Measurements from ENCODE around the gene NDST3.
"Not testable (repeated sequence)": the region's sequence is repeated elsewhere in the genome, so short reads cannot be mapped to it uniquely, and the experiment has no call there.

NDST3 gene

DNA sequence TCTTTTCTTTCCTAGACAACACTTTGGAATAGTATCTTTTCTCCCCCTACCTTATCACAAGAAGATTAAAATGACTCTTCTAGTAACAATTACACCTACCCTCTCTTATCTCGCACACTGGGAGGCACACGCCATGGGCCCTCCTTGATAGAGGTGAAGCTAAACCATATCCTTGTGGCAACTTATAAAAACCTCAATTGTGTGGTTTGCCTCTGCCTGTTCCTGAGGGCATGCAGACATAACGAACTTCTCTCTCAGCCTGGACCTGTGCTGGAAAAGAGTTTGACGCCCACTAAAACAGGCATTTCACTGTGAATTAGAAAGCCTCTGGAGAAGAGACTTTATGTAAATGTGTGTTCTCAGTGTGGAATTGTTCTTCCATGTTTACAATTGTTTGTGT is 141.2 kb downstream of the NDST3 start:
- DNase-seq (ENCODE audit: low read depth in 2 of 2): no peak

DNA sequence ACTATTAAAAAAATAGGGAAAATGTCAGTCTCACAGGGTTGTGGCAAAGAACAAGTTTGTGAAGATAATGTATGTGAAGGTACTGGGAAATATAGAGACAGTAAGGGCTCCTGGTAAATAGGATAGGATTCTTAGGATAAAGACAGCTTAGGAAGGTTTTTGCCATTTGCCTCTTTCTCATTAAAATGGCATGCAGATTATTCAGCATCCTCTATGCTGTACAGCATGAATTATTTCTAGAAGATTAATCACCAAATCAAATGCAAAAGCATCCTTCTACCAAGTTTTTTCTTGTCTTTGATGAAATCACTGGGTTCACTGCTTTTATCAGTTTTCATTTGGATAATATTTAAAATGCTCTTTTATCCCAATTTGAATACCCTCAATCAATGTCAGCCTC is 142.8 kb downstream of the NDST3 start:
- no peak for DNase-seq (ENCODE audit: low read depth in 2 of 2)

DNA sequence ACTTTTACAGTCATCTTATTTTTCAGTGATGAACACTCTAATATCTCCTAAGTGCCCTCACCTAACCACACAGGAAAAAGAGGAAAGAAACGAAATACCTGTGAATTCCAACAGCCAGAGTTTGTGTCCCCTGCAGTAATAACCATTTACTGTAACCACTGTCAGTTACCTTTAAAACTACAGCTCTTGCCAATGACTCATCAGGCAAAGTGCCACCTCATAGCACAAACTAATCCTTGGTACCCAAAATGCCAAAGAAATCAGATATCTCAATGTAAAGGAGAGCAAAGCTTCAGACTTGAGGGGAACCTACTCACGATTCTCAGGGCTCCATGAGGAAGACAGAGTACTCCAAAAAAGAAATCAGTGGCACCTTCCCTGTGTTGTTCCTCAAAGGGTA is 146.5 kb downstream of the NDST3 start:
- no peak for DNase-seq (ENCODE audit: low read depth in 2 of 2)

DNA sequence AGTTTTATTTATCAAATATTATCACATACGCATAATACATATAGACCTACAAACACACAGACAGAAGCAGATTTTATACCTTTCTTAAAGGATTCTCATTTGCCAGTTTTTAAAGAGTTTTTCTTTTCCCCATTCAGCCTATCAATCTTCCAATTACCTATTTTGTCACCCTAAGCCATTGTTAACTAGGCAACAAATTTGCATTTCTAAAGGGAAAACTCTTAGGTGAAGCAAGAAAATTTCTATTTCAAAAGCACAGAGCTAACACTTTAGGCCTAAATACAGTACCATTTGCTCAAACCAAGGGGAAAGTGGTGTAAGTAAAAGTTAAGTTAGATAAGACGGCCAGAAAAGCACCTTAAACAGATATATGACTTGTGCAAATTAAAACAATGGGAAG is 156.6 kb downstream of the NDST3 start:
- no peak for DNase-seq (ENCODE audit: low read depth in 2 of 2)

DNA sequence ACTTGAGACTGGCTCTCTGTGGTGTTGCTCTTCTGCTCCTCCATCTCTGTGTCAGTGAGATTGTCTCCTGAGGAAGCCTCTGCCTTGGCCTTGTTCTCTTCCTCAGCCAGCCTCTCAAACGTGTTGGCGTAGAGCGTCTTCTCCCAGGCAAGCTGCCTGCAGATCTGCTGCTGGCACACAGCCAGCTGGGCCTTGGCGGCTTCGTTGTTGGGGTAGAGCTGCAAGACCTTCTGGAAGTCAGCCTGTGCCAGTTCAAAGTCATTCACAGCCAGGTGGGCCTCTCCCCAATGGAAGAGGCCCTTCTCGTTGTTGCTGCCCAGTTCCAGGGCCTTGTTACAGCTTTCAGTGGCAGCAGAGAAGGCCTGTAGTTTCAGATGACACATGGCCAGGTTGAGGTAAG is 159.1 kb downstream of the NDST3 start:
- no peak for DNase-seq (ENCODE audit: low read depth in 2 of 2)

DNA sequence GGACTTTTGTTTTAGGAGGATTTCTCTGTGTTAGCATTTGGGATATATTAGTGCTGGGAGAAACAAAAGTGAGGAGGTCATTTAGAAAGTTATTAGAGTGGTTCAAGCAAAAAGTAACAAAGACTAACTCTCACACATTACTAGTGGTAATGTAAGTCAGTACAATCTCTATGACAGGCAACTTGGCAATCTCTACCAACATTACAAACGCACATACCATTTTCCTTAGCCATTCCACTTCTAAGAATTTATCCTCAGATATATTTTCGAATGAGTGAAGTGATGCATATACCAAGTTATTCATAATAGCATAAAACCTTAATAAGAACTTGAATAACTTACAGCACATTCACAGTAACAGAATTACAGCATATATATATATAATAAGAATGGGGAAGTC is 172.3 kb downstream of the NDST3 start:
- DNase-seq (ENCODE audit: low read depth in 2 of 2): no peak

DNA sequence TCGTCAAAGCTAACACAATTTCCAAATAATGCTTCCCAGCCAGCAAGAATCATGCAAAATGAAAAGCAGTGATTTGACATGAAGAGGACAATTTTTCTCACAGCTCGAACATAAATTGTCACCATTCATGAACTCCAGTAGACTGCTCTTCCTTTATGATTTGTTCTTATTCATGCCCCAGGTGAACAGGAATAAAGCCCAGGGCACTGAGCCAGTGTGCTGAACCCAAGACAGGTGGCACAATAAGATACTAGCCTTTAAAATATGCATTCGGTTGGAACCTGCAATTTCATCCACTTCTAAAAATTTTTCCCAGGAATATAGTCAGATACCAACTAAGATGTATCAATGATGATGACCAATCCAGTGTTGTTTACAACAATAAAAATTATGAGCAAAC is 178.8 kb downstream of the NDST3 start:
- no peak for DNase-seq (ENCODE audit: low read depth in 2 of 2)

DNA sequence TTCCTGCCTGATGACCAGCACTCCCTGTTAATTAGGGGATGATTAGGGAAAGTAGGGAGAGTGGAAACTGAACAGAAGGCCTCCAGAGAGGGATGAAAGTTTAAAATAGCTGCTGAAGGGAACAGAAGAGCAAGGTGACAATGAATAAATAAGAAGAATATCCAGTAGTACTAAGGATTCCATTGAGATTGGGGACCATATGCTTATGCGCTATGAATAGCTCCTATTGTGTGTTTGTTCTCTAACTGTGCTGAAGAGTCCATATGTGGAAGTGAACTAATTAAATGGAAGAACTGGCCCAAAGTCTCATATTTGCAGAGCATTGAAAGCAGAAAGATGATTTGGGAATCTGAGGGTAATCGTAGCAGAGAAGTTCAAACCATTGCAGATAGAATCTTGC is 181.5 kb downstream of the NDST3 start:
- no peak for DNase-seq (ENCODE audit: low read depth in 2 of 2)

DNA sequence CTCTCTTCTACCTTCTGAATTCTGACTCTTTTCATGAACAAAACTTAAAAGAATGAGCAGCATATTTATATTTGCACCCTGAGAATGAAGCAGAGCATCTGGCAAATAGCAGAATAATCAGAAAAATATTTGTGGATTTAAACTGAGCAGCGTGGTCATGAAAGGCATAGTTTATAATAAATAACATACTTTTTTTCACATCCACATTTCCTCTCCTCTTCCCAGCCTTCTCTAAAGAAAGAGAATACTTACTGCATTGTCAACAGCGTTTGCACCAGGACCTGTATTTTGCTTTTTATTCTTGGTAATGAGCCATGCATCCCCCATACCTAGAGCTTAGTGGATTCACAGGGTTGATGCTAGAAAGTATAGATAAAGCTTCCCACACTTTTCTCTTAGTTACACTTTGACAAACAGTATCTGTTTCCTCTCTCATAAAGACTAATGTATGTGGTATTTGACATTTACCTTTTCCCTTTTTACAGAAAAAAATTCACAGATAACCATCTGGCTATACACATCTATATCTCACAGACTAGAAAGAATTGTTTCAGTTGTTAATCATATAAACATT is 187.0 kb downstream of the NDST3 start:
- no peak for DNase-seq (ENCODE audit: low read depth in 2 of 2)

DNA sequence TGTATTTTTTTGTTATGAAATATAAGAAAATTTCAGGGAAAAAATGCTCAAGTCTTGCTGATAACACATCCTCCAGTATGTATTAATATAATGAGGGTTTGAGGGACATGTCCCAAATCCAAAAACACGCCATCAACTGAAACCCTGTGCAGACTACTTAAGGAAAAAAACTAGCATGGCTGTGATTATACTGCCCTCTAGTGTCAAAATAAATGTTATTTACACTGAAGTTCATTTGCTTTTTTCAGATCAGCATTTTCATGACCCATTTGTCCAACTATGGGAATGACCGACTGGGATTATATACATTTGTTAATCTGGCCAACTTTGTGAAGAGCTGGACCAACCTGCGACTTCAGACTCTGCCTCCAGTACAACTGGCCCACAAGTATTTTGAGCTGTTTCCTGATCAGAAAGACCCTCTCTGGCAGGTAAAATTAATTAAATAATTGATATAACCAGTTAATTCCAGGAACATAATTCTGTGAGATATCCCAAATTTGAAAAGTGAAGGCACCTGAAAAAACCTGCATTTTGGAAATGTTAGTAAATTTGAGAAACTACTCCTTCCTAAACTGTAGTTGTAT is 190.1 kb downstream of the NDST3 start:
- no peak for DNase-seq (ENCODE audit: low read depth in 2 of 2)

DNA sequence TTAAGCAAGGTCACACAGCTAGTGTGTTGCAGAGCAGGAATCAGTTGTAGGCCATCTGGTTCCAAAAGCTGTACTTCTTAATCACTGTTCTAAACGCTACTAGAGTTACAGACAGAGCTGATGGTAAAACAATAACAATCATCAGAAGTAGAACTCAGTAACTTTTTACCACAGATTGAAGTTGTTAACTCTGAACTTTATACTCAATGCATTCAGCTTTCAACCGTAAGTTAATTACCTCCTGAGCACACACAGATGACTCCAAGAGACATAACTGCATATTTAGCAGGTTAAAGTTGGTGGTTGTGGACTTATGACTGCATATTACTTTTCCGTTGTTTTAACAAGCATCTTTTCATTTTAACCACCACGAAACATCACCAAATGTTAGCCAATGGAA is 191.2 kb downstream of the NDST3 start:
- DNase-seq (ENCODE audit: low read depth in 2 of 2): no peak

DNA sequence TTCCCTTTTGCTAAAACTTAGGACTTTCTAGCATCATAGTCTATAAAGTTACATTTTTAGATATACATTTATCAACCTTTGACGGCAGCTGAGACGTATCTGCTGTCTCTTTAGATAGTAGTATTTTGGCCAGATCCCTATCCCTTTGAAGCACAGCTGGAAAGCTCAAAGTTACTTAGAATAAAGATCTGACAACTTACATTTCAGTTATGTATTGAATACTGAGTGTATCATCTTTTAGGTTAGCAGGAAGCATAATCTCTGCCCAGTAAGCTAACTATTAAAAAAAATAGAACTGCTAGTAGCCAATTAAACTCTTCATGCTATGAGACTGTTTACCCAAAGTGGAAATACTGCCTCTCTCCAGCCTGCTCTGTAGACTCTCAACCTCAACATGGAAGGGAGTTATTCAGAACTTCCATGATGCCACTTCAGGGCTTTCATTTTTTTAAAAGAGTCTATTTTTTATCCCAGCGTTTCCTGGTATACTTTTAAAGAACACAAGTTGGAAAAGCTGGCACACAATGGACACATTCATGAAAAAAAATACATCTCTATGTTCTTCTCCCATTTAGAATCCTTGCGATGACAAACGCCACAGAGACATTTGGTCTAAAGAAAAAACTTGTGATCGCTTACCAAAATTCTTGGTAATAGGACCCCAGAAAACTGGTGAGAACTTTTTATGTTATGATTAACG is 192.2 kb downstream of the NDST3 start:
- no peak for DNase-seq (ENCODE audit: low read depth in 2 of 2)

DNA sequence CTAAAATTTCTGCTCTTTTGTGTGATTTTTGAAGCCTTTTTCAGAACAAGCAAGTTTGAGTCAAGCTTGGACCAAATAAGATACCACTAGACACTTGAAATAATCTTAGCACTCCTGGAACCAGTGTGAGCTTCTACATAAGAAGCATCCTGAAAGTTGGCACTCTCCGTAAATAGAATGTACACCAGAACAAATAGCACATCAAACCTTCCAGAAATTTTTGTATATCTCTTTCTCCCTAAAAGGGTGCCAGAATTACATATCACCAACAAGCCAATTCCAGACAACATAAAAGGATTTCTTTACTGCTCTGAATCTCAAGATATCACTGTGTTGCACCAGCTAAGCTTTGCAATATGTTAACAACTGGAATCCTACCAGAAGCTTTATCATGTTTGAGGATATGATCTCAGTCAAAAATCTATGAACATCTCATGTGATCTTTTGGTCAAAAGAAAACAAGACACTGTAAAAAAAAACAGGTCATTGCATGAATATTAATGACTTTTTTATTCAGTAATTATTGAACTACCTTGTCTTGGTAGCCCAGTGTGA is 201.4 kb downstream of the NDST3 start:
- no peak for DNase-seq (ENCODE audit: low read depth in 2 of 2)

DNA sequence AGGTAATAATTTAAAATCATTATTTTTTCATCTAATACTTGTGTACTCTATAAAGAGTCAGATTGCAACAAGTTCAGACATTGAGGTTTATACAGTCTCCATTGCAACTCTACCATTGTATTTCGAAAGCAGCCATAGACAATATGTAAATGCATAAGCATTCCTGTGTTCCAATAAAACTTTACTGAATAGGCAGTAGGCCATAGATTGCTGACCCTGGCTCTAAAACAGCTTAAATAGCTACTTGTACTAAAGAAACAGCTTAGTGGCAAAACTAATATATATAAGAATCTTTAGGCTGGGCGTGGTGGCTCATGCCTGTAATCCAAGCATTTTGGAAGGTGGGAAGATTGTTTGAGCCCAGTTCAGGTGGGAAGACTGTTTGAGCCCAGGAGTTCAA is 203.2 kb downstream of the NDST3 start:
- no peak for DNase-seq (ENCODE audit: low read depth in 2 of 2)

DNA sequence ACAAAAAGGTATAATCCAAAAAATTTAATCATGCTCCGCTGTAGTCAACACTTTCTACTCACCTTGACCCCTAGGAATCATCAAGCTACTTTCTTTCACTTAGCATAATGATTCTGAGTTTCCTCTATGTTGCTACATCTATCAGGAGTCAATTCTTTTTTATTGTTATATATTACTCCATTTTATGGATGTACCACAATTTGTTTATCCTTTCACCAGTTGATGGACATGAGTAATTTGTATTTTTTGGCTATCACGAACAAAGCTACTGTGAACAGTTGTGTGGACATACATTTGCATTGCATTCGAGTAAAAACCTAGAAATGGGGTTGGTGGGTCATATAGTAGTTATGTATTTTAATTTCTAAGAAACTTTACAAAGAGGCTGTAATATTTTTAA is 215.6 kb downstream of the NDST3 start:
- DNase-seq (ENCODE audit: low read depth in 2 of 2): no peak

DNA sequence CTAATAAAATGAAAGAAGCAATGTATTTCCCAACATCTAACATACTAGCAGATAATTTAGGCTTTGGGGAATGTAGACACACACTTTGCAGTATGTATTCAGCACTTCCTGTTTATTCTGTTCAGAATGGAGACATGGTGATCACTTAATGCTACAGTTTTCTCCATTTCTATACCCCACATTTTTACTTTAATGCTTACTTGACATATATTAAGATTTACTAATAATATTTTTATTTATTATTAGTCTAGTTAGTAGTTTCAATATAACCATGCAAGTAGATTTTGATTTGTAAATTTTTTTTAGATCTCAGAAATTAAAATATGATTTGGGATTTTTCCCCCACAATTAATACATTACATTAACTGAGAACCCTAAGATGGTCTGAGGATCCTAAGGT is 220.1 kb downstream of the NDST3 start:
- no peak for DNase-seq (ENCODE audit: low read depth in 2 of 2)

DNA sequence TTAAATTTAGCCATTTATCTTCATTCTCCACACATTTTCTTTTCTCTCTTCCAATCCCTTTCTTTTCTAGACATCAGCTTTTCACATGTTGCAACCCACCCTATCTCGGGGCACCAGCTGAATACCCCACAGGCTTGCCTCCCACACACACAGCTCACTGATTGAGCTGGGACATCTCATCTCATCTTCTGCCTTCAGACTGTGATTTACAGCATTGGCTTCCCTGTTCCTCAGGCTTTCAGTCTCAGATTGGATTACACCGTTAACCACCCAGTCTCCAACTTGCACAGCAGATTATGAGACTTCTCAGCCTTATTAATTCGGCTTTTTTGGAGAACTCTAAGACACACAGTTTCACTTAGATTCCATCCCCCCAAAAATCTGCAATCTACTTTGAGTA is 224.8 kb downstream of the NDST3 start:
- no peak for DNase-seq (ENCODE audit: low read depth in 2 of 2)

DNA sequence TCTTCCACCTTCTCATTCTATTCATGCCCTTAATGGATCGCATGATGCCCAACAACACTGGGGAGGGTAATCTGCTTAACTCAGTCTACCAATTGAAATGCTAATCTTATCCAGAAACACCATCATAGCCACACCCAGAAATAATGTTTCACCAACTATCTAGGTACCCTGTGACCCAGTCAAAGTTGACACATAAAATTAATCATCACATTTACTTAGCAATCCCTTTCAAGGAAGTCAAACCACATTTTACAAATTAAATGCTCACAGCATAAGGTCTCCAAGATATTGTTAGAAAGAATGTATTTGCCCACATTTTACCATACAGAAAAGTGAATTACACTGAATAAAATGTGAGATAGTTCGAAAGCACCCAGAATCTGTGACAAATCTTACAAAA is 226.0 kb downstream of the NDST3 start:
- DNase-seq (ENCODE audit: low read depth in 2 of 2): no peak

DNA sequence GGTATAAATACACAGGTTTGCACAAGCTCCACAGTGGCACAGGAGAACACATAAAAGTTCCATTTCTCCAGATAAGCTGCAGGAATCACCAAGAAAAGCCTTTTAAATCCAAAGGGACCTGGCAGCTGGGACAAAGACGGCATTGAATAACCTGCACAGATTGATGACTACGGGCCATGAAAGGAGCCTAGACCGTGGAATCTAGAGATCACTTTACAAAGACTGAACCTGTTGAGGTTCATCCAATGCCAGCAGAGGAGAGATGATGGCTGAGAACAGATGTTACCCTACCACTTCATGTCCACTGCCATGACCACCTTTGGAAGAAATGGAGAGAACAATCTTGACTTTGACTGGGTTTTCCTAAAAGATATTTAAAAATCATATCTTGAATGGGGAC is 229.8 kb downstream of the NDST3 start:
- no peak for DNase-seq (ENCODE audit: low read depth in 2 of 2)

DNA sequence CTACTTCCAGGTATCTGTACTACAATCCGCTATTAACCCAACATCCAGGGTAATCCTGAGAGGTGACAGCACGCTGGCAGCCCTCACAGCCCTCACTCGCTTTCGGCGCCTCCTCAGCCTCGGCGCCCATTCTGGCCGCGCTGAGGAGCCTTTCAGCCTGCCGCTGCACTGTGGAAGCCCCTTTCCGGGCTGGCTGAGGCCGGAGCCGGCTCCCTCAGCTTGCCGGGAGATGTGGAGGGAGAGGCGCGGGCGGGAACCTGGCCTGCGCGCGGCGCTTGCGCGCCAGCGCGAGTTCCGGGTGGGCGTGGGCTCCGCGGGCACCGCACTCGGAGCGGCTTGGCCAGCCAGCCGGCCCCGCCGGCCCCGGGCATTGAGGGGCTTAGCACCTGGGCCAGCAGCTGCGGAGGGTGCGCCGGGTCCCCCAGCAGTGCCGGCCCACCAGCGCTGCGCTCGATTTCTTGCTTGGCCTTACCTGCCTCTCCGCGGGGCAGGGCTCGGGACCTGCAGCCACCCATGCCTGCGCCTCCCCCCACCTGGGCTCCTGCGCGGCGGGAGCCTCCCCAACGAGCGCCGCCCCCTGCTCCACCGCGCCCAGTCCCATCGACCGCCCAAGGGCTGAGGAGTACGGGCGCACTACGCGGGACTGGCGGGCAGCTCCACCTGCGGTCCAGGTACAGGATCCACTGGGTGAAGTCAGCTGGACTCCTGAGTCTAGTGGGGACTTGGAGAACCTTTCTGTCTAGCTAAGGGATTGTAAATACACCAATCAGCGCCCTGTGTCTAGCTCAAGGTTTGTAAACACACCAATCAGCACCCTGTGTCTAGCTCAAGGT is 231.2 kb downstream of the NDST3 start:
- no peak for DNase-seq (ENCODE audit: low read depth in 2 of 2)

DNA sequence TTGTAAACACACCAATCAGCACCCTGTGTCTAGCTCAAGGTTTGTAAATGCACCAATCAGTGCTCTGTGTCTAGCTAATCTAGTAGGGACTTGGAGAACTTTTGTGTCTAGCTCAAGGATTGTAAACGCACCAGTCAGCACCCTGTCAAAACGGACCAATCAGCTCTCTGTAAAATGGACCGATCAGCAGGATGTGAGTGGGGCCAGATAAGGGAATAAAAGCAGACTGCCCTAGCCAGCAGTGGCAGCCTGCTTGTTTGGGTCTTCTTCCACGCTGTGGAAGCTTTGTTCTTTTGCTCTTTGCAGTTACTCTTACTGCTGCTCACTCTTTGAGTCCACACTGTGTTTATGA is 231.8 kb downstream of the NDST3 start:
- not testable (repeated sequence) for DNase-seq (ENCODE audit: low read depth in 2 of 2)

DNA sequence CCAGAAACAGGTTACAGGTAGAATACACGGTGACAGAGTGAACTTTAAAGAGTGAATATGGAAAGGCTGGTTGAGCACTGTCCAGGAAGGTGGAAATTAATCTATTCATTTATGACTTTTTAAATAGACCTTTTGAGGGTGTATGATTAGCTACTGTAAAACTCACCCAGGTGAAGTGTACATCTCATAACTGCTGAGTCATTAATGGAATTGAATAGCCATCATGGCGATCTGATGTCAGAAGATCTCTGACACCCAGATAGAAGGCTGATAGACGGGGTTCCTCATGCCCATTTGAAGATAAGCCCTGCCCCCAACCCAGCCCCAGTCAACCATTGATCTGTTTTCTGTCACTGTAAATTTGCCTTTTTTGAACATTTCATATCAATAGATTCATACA is 234.5 kb downstream of the NDST3 start:
- DNase-seq (ENCODE audit: low read depth in 2 of 2): no peak

DNA sequence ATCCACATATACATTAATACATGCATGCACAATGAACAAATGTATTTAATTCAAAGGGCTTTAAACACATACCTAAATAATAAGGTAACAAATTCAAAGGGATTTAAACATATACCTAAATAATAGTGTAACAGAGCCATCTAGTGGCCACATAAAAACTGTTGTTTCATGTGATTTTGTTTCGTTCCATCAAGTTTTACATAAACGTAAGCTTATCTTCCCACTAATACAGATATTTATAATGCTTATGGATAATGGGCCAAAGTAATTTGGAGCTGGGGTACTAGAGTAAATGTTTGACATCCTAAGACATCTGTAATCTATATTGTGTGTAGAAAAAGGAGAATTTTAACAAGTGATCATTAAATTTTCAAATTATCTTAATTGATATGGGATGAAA is 236.2 kb downstream of the NDST3 start:
- no peak for DNase-seq (ENCODE audit: low read depth in 2 of 2)
